Measurements from ENCODE around the gene PKP3.

The PKP3 gene

GRCh38 chr11:447923-448731, 54.1 kb downstream of the PKP3 start:
- DNase-seq: peak; percentile 99

GRCh38 chr11:449889-450808, 56.1 kb downstream of the PKP3 start, which contains the start of gene PTDSS2:
Gene PTDSS2 (plus strand): TSS chr11:450279. CDS start chr11:450456, 177 bp downstream.
- peak; percentile 94 to 95 for DNase-seq

- peak; percentile 75 to 78 for DNase-seq
Measured at GRCh38 chr11:450809-451451, 56.9 kb downstream of the PKP3 start.

GRCh38 chr11:451738-452137, 57.7 kb downstream of the PKP3 start:
- no peak for DNase-seq

- DNase-seq: no peak
Measured at GRCh38 chr11:452203-452744, 58.3 kb downstream of the PKP3 start.

GRCh38 chr11:452916-453527, 59.0 kb downstream of the PKP3 start:
- DNase-seq: no peak

GRCh38 chr11:453564-453963, 59.6 kb downstream of the PKP3 start:
- no peak for DNase-seq

GRCh38 chr11:454043-454442, 60.0 kb downstream of the PKP3 start:
- no peak for DNase-seq

Data from activated T-cell treated with anti-CD3 and anti-CD28 coated beads, Interleukin-2, amount 50 U/mL, for 48 hours (primary cell).